H1 (cell line): ENCODE data around the gene MORF4L1. TPM values are rescaled to one million over a fixed set of nuclear protein-coding genes. Genes with fewer than 3 reads are reported as not detected.

Experiments
- CTCF ChIA-PET: fragments of 300-600 bp; sonication (Branson Sonifier 250); formaldehyde crosslinking; loops from one replicate; lab custom pipeline; 2021; ENCODE audit not compliant: partially characterized antibody; lab: Charles Lee
- POLR2A ChIA-PET: fragments of 300-600 bp; sonication (Branson Sonifier 250); formaldehyde crosslinking; loops from one replicate; lab custom pipeline; 2021; ENCODE audit warnings: inconsistent platforms; ENCODE audit not compliant: partially characterized antibody; lab: Charles Lee
- DNase-seq, 2 experiments: peaks; one replicate each; pipeline versions ENCODE4 v3.0.0 to v3.0.0-alpha.2; 2010 to 2022; ENCODE audit warnings: low spot score in 2 of 2, low read depth in 1 of 2, mixed read lengths in 1 of 2
- FAIRE-seq: peaks from 2 replicates; lab custom pipeline; 2011; peaks lifted over from hg19 to GRCh38; lab: Jason Lieb, UNC
- H2AFZ ChIP-seq: 2 replicates; pipeline ENCODE4 v1.8.1; 2012; ENCODE audit warnings: low read length, inconsistent platforms
- H2AK5ac ChIP-seq: 2 replicates; pipeline ENCODE4 v1.6.1; 2013; ENCODE audit warnings: low read depth, low read length
- H2BK120ac ChIP-seq: replicated peaks from 2 replicates; pipeline ENCODE3; 2013; ENCODE audit warnings: low read depth, low read length, inconsistent platforms
- H2BK12ac ChIP-seq: 2 replicates; pipeline ENCODE4 v1.6.1; 2013; ENCODE audit warnings: low read depth, low read length
- H2BK15ac ChIP-seq: 2 replicates; pipeline ENCODE4 v1.6.1; 2013; ENCODE audit warnings: low read length
- H2BK20ac ChIP-seq: 2 replicates; pipeline ENCODE4 v1.6.1; 2013; ENCODE audit warnings: low read length
- H2BK5ac ChIP-seq: 2 replicates; pipeline ENCODE4 v1.6.1; 2013; ENCODE audit warnings: low read depth, low read length
- H3K14ac ChIP-seq: 2 replicates; pipeline ENCODE4 v1.6.1; 2013; ENCODE audit warnings: inconsistent platforms; ENCODE audit not compliant: insufficient read length
- H3K18ac ChIP-seq: 2 replicates; pipeline ENCODE4 v1.6.1; 2013; ENCODE audit warnings: low read length; ENCODE audit errors: extremely low read depth
- H3K23ac ChIP-seq: 2 replicates; pipeline ENCODE4 v1.6.1; 2013; ENCODE audit warnings: inconsistent platforms; ENCODE audit not compliant: insufficient read length
- H3K23me2 ChIP-seq: 2 replicates; pipeline ENCODE4 v1.6.1; 2013; ENCODE audit warnings: low read depth, low read length
- H3K27ac ChIP-seq: 2 replicates; pipeline ENCODE4 v1.6.1; 2011; ENCODE audit warnings: low read depth, low read length, inconsistent platforms
- H3K27me3 ChIP-seq, 4 experiments: replicated peaks in 1 of 4; 1 replicate in 1 of 4; 2 replicates in 3 of 4; pipeline versions ENCODE4 v1.6.1 to v1.8.1; 2011 to 2013; ENCODE audit warnings: low read length in 3 of 4, mild to moderate bottlenecking in 3 of 4, inconsistent platforms in 2 of 4, mixed read lengths in 2 of 4, moderate library complexity in 1 of 4; ENCODE audit not compliant: control insufficient read depth in 3 of 4, insufficient read depth in 3 of 4; ENCODE audit errors: extremely low read depth in 1 of 4
- H3K36me3 ChIP-seq, 4 experiments: 2 replicates each; pipeline versions ENCODE4 v1.6.1 to v1.8.1; 2011 to 2013; ENCODE audit warnings: mild to moderate bottlenecking in 4 of 4, low read length in 3 of 4, moderate library complexity in 2 of 4, control low read depth in 1 of 4, inconsistent platforms in 1 of 4; ENCODE audit not compliant: insufficient read depth in 4 of 4, control insufficient read depth in 2 of 4
- H3K4ac ChIP-seq: replicated peaks from 2 replicates; pipeline ENCODE3; 2013; ENCODE audit warnings: low read length, low read depth, mixed read lengths, inconsistent platforms; ENCODE audit not compliant: insufficient read length
- H3K4me1 ChIP-seq, 4 experiments: replicated peaks in 1 of 4; 1 replicate in 1 of 4; 2 replicates in 3 of 4; pipeline versions ENCODE4 v1.6.1 to v1.8.1; 2011 to 2013; ENCODE audit warnings: low read length in 3 of 4, inconsistent platforms in 2 of 4, mixed read lengths in 1 of 4; ENCODE audit not compliant: insufficient read depth in 4 of 4, control insufficient read depth in 3 of 4
- H3K4me2 ChIP-seq, 2 experiments: 2 replicates each; pipeline versions ENCODE4 v1.6.1 to v1.8.1; 2011 to 2013; ENCODE audit warnings: low read depth in 2 of 2, low read length in 2 of 2, control low read depth in 1 of 2, inconsistent platforms in 1 of 2, mild to moderate bottlenecking in 1 of 2; ENCODE audit not compliant: insufficient read depth in 1 of 2
- H3K4me3 ChIP-seq, 4 experiments: fragments of 200-600, 300-600 bp in 1 of 4; sonication (generic), shearing (Covaris generic), sonication (Bioruptor Twin) in 1 of 4; 2 replicates each; pipeline versions ENCODE4 v1.5.1 to v1.8.1; 2011 to 2016; ENCODE audit warnings: low read length in 4 of 4, low read depth in 3 of 4, control low read depth in 2 of 4, inconsistent platforms in 2 of 4, mild to moderate bottlenecking in 2 of 4, mixed read lengths in 1 of 4, moderate library complexity in 1 of 4; ENCODE audit not compliant: insufficient read depth in 2 of 4; ENCODE audit errors: extremely low read depth in 1 of 4
- H3K56ac ChIP-seq: replicated peaks from 2 replicates; pipeline ENCODE3; 2013; ENCODE audit warnings: low read depth, mild to moderate bottlenecking, mixed read lengths, low read length, inconsistent platforms; ENCODE audit not compliant: insufficient read length
- H3K79me1 ChIP-seq: 2 replicates; pipeline ENCODE4 v1.6.1; 2013; ENCODE audit warnings: low read depth, low read length, control low read depth
- H3K79me2 ChIP-seq, 2 experiments: 2 replicates each; pipeline versions ENCODE4 v1.6.1 to v1.8.1; 2012 to 2013; ENCODE audit warnings: low read length in 2 of 2, mild to moderate bottlenecking in 2 of 2, inconsistent platforms in 1 of 2; ENCODE audit not compliant: insufficient read depth in 2 of 2, control insufficient read depth in 1 of 2
- H3K9ac ChIP-seq, 4 experiments: replicated peaks in 1 of 4; 1 replicate in 1 of 4; 2 replicates in 3 of 4; pipeline versions ENCODE4 v1.6.1 to v1.8.1; 2011 to 2013; ENCODE audit warnings: low read depth in 3 of 4, low read length in 3 of 4, control low read depth in 2 of 4, mild to moderate bottlenecking in 2 of 4, moderate library complexity in 2 of 4, inconsistent platforms in 1 of 4; ENCODE audit errors: extremely low read depth in 1 of 4
- H3K9me3 ChIP-seq, 2 experiments: 2 replicates each; pipeline versions ENCODE4 v1.6.1 to v1.8.1; 2012 to 2013; ENCODE audit warnings: mild to moderate bottlenecking in 2 of 2, moderate library complexity in 2 of 2, control low read depth in 1 of 2, inconsistent platforms in 1 of 2, low read depth in 1 of 2, low read length in 1 of 2, mixed read lengths in 1 of 2; ENCODE audit not compliant: insufficient read depth in 2 of 2
- H4K20me1 ChIP-seq, 2 experiments: replicated peaks in 1 of 2; 2 replicates each; pipeline versions ENCODE3 to v1.8.1; 2011 to 2013; ENCODE audit warnings: inconsistent platforms in 2 of 2, low read length in 2 of 2, mild to moderate bottlenecking in 1 of 2; ENCODE audit not compliant: insufficient read depth in 2 of 2, control insufficient read depth in 1 of 2
- H4K5ac ChIP-seq: 2 replicates; pipeline ENCODE4 v1.6.1; 2013; ENCODE audit warnings: low read length, low read depth, mixed read lengths, inconsistent platforms; ENCODE audit not compliant: insufficient read length
- H4K8ac ChIP-seq: 2 replicates; pipeline ENCODE4 v1.8.0; 2013; ENCODE audit warnings: mild to moderate bottlenecking, moderate library complexity, low read length, inconsistent platforms; ENCODE audit not compliant: insufficient read depth; ENCODE audit errors: extremely low read depth
- H4K91ac ChIP-seq: replicated peaks from 2 replicates; pipeline ENCODE3; 2013; ENCODE audit warnings: low read length, mixed read lengths, inconsistent platforms; ENCODE audit not compliant: insufficient read length
- BRCA1 ChIP-seq: IDR thresholded peaks from 2 replicates; pipeline ENCODE4 v1.6.1; 2012; ENCODE audit warnings: low read depth, low read length, improper control_type of control experiment
- FOSL1 ChIP-seq: IDR thresholded peaks from 2 replicates; pipeline ENCODE4 v1.6.1; 2011; ENCODE audit warnings: mild to moderate bottlenecking, low read depth, low read length, moderate library complexity; ENCODE audit not compliant: insufficient read depth
- SP1 ChIP-seq: IDR thresholded peaks from 2 replicates; pipeline ENCODE4 v1.6.1; 2011; ENCODE audit warnings: low read depth, low read length
- WGBS, 2 experiments: shearing (Covaris generic) in 1 of 2; methylation state at CpG; one replicate each; pipeline versions ENCODE4 v1.1.6 to v1.1.7; 2013 to 2015; ENCODE audit warnings: low lambda C conversion rate in 2 of 2, mixed read lengths in 2 of 2, inconsistent platforms in 1 of 2, low coverage in 1 of 2, missing lambda C conversion rate in 1 of 2; ENCODE audit not compliant: insufficient replicate concordance in 2 of 2, insufficient coverage in 1 of 2, insufficient read length in 1 of 2; ENCODE audit errors: extremely low coverage in 1 of 2, missing lambda C conversion rate in 1 of 2; 5-methylcytosine and 5-hydroxymethylcytosine counted together
- polyA plus RNA-seq, 7 experiments: library from polyadenylated mRNA; depleted of rRNA in 3 of 7; stranded (reverse) in 5 of 7; unstranded in 2 of 7; fragments of >200 nt in 5 of 7; fragments of 200-250 nt in 2 of 7; gene quantifications; 1 replicate in 5 of 7; 2 replicates in 1 of 7; 4 replicates in 1 of 7; pipeline versions ENCODE4 v1.2.1 to v1.2.3, GENCODE V29; 2011 to 2013; ENCODE audit warnings: missing spikeins in 2 of 7, mixed read lengths in 2 of 7
- total RNA-seq: library from RNA; stranded (reverse); fragmentation: NEBNext Ultra II Directional; extraction: Animal tissue kit (Norgen Biotek cat#: 25700); gene quantifications from 2 replicates; pipeline ENCODE4 v1.2.1, GENCODE V29; 2021

MORF4L1 gene
- total and polyA plus RNA-seq, 2 of the 8 experiments (the other 6 are each of a cell fraction or from before 2014, with no cell fraction given) = 260 to 533 TPM

DNA sequence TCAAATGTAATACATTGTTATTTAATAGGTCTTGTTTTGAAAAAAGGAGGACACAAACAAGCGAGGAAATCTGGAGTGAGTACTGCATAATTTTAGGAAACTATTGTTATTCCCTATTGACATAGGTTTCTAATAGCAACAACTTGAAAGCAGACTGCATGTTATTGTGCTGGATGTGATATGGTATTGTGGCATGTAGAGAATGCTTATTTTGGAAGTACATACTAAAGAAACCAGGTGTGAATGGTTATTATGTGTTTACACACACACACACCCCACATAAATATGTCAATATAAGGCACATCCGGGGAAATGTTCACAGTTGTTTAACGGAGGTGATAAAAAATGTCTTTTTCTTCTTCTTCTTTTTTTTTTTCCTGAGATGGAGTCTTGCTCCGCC, 5.9 kb upstream of the MORF4L1 start:
- DNase-seq (no peak), FAIRE-seq (no peak)
- Histone ChIP-seq H3K14ac (no peak overlapping the region), H2BK12ac (no peak overlapping the region), H3K9me3 (no peaks in the 10 kb centered on the region), H3K4me1 (no peaks in the 10 kb centered on the region), H4K20me1 (no peaks in the 10 kb centered on the region), H3K4me2 (no peak overlapping the region), H2BK20ac (no peak overlapping the region), H3K56ac (no peak overlapping the region), H2AK5ac (no peak overlapping the region), H3K23me2 (no peaks in the 10 kb centered on the region), H3K4ac (no peak overlapping the region), H3K79me1 (no peaks in the 10 kb centered on the region), H4K91ac (no peak overlapping the region), H3K79me2 (no peaks in the 10 kb centered on the region), H3K27ac (no peak overlapping the region), H4K8ac (no peak overlapping the region), H3K9ac (no peak overlapping the region), H3K18ac (no peak overlapping the region), H3K27me3 (no peaks in the 10 kb centered on the region), H2AFZ (no peak overlapping the region), H3K4me3 (no peak overlapping the region), H3K23ac (no peak overlapping the region), H4K5ac (no peak overlapping the region), H2BK15ac (no peak overlapping the region), H2BK120ac (no peak overlapping the region), H3K36me3 (no peaks in the 10 kb centered on the region), H2BK5ac (no peak overlapping the region)
- TF ChIP-seq SP1 (no peak), FOSL1 (no peak), BRCA1 (no peak)
- POLR2A ChIA-PET = no interaction called here
- CTCF ChIA-PET = interaction anchor here (0.7 kb wide), 1 partner anchor 84 kb away, joined by 3 read pairs; no protein-coding TSS in a partner anchor
- WGBS, 2 experiments = 86% methylated on average over 3 of the region's 4 CpGs; no CpG with 5 or more reads in 1 of the 2 experiments
